GM19035 (cell line): ENCODE results near the gene FCRL6.
A peak's percentile ranks its signal among the peaks of the same experiment; 100 is the strongest.

Source experiments
- ATAC-seq: cut with Tn5 transposase; IDR thresholded peaks from one replicate; pipeline ENCODE4 v1.9.1; 2021; ENCODE audit not compliant: unreplicated experiment

FCRL6 gene, protein sequence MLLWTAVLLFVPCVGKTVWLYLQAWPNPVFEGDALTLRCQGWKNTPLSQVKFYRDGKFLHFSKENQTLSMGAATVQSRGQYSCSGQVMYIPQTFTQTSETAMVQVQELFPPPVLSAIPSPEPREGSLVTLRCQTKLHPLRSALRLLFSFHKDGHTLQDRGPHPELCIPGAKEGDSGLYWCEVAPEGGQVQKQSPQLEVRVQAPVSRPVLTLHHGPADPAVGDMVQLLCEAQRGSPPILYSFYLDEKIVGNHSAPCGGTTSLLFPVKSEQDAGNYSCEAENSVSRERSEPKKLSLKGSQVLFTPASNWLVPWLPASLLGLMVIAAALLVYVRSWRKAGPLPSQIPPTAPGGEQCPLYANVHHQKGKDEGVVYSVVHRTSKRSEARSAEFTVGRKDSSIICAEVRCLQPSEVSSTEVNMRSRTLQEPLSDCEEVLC

DNA sequence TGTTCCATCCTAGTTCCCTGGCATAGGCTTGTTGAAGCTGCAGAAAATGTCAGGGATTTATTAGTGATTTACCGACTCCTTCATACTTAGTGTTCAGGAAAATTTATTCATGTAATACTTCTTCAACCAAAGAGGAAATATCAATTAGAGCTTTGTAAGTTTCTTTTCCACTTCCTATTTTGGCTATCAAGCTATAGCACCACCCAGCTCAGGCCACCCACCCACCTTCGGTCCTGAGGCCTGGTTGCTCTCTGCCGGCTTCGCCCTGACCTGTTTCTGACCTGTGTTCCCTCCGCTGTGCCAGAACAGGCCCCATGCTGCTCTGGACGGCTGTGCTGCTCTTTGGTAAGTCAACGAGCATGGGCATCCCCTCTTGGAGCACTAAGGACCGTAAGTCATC lies at the start of gene FCRL6:
Gene FCRL6, plus strand, starts transcription at position 250 of the 400 bp plus-strand sequence. Its CDS starts 65 bp downstream, at position 315.
- ATAC-seq, result no peak

DNA sequence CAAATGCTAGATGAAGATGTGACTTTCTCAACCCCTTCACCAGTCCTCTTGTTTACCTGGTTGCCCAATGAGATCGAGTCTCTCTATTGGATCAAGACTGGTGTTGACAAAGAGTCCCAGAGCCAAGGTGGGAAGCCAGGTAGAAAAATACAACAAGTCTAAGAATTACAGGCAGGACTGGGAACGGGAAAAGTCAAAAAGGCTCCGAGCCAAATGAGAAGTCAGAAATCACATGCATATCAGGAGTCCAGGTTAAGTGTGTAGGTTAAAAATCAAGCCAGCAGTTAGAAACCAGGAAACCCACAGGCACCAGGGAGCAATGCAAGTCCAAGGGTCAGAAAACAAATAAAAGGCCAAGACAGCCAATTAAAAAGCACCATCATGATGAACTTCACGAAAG lies 48.8 kb upstream of the FCRL6 start:
- ATAC-seq, result no peak

DNA sequence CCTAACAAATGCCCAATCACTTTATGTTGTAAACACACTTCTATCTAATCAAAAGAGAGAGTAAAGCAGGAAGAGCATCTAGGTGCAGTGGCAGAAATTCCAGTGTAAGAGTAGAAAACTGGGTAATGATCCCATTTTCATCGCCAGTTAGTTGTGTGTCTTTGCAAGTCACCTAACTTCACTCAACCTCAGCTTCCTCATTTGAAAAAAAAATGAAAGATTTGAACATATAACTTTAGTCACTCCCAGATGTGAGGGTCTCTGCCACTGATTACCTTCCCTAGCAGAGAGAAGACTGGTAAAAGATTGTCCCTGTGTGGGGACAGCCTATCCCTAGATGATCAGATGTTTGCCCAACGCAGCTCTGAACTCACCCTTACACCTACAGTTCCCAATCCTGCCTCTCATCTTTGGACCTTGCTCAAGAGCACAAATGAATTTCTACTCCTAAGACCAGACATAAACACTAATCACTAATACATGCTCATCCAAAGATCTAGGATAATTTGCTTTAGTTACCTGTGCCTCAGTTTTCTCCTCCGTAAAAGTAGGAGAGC lies 46.6 kb upstream of the FCRL6 start:
- no peak for ATAC-seq

DNA sequence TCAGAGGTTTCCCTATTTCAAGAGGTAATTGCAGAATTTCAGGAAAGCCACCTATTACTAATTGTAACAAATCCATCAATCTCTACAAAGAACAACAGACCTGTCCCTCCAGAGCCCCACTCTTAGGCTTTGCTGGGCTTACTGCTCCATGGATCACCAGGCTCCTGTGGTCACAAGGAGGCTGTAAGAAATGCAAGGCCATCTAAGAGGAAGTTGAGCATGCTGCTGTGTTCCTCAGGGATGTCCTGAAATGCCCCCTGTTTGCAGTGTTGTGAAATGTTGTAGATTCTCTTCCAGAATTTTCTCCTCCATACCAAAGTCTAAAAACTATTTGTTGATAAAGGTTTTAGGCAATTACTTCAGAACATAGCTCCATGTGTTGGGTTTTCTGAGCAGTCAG lies 45.8 kb upstream of the FCRL6 start:
- ATAC-seq, result no peak

DNA sequence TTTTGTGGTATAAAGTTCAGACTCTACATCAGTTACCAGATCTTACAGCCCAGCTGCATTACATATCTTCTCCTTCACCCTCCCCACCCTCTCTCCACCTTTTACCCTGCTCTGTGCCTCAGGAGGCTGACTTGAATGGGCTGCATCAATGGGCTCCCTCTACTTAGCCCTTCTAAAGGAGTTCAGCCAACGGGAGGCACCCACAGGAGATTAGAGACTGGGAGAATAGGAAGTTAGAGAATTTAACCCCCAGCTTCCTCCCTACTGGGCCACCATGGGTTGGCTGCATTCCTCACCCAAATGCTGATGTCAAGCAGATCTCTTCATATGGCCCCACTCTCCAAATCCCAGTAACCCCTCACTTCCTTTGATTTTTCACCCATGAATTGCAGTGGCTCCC lies 38.5 kb upstream of the FCRL6 start:
- no peak for ATAC-seq

DNA sequence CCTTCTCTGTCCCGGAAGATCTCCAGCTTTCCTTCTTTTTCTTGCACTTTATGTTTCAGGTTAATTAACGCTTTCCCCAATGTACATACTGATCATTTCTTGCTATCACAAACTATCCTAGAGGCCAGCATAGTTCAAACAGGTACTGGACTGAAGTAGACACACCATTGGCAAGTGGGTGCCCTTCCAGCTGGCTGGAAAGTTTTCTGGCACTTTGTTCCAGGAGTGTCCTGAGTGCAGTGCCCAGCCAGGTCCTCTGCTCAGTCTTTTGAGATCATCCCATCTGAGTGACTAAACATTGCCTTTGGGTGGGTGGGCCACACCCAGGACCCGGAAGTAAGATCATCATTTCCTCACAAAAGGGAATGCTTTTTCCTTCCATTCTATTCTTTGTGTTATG lies 36.4 kb upstream of the FCRL6 start:
- no peak for ATAC-seq

DNA sequence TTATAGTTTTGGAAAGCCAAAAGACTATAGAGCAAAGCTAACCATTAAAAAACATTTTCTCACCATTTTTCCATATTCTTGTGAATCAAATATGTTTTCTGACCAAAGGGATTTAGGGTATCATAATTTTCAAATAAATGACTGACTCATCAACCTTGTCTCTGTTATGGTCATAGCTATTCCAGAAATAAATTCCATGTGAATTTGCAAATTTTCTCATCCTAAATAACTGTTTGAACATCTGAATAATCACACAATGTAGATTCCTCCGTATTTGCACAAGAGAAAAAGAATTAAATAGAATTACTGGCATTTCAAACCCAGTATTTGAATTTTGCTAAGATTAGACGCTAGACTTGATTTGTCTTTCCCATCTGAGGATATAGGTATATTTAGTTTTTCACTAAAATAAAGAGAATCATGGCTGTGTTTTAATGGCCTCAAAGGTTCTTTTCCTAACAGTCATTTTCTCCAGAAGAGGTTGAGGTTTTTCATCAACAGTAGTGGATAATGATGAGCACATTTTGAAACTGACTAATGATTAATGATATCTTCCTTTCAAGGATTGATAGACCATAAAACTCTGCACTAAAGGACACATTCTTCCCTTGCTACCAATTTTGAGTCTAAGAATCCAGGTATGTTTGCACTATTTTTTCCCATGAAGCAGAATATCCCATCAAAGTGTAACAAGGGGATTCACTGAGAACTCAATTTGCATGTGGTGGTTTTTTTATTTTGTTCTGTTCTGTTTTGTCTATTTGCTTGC lies 30.8 kb upstream of the FCRL6 start:
- ATAC-seq, result no peak

DNA sequence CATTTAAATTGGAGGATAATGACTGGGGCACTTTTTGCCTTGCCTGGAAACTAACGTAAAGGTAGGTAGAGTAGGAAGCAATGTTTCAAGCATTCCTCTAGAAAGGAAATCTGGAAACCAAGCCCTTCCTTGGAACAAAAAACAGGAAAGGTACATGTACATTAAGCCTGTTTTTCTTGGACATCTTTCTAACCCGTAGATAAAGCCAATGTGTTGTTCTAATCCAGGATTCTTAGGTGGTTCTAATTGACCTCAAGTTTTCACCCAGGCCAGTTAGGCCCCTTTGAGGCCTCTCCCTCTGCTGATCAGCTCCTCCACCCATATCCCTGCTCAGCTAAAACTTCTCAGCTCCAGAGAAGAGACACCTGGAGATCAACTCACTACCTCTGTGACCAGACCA lies 27.7 kb upstream of the FCRL6 start:
- no peak for ATAC-seq

DNA sequence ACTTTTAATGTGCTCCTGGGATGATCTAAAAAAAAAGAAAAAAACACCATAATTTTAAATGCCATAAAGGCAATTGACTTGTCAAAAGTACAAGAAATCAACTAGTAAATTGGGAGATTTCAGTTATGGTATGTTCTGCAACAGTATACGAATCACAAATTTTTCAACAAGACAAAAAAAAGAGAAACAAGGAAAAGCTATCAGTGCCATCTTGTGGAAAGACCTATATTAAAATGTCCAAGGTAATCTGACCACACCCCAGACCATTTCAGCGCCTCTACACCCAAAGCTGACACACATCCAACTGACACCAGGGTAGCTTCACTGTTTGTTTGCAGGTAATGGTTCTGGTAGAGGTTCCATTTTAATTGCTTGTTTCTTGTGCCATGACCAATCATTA lies 26.4 kb upstream of the FCRL6 start:
- ATAC-seq, result no peak

DNA sequence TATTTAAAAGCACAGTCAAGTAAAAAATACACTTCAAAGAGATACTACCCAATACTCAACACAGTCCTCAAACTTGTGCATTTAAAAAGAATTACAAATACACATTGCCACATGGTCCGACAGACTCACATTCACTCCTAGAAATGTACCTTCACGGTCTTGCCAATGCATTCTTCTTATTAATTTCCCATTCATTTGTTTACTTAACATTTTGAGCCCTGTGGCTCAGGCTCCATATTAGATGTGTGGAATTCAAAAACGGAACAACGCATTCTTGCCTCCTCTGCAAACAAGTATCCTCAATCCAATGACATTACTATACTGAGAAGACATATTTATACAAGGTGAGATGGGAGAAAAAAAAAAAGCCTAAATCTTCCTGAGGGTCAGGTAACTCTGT lies 23.9 kb upstream of the FCRL6 start:
- no peak for ATAC-seq

DNA sequence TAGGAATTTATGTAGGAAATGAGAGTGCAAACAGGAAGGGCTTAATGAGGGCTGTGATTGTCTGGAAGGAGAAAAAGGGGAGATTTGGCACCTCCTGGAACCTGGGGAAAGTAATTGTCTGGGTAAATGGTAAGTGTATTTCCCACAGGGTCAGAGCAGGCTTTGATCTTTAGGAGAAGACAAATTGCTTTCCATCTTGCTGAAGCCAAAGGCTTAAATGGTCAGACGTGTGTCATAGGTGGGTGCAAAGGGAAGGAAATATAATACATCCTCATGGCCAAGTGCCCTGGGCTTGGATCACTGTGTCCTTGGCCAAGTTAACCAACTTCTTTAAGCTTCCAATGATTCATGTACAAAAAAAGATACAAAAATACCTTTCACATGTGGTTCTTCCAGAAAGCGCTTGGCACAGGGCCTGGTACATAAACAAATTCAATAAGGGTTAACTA lies 22.7 kb upstream of the FCRL6 start:
- ATAC-seq, result no peak

DNA sequence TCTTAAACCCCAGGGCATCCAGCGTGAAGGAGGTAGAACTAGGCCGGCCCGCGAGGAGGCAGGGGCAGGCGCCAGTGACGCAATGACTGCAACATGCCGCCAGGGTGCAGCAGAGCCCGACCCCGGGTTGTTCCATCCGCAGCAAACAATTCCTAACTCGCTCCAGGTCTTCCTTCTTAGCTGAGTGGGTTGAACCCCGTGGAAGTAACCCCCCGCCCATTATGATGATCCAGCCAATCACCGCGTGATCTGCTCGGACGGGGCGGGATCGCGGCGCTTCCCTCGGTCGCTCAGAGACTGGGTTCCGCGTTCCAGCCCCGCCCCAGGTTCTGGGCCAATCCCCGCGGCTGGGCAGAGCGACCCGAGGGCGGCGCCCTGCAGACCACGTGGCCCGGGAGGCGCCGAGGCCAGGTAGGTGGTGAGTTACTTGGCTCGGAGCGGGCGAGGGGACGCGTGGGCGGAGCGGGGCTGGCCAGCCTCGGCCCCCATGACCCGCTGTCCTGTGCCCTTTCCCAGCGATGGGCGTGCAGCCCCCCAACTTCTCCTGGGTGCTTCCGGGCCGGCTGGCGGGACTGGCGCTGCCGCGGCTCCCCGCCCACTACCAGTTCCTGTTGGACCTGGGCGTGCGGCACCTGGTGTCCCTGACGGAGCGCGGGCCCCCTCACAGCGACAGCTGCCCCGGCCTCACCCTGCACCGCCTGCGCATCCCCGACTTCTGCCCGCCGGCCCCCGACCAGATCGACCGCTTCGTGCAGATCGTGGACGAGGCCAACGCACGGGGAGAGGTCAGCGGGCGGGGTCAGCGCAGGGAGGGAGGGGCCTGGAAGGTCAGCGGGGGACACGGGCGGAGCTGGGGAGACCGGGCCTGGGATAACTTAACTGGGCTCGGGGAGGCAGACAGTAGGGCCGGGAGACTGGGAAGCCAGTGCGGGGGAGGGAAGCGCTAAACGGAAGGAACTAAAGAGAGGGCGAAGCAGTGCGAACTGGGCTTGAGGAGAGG lies 21.3 kb upstream of the FCRL6 start, which contains the start of gene DUSP23:
Gene DUSP23, plus strand, starts transcription at position 380 of the 1,000 bp plus-strand sequence. Its CDS starts 139 bp downstream, at position 519.
- ATAC-seq, result peak; percentile 98

DNA sequence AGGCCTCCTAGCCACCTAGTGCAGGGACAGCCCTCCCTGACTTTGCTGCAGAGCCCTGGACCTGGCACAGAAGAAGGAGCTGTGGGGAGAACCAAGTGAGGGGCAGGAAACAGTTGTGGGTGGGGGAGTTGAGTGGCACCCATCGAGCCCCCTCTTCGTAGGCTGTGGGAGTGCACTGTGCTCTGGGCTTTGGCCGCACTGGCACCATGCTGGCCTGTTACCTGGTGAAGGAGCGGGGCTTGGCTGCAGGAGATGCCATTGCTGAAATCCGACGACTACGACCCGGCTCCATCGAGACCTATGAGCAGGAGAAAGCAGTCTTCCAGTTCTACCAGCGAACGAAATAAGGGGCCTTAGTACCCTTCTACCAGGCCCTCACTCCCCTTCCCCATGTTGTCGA lies 20.2 kb upstream of the FCRL6 start:
- ATAC-seq, result no peak

DNA sequence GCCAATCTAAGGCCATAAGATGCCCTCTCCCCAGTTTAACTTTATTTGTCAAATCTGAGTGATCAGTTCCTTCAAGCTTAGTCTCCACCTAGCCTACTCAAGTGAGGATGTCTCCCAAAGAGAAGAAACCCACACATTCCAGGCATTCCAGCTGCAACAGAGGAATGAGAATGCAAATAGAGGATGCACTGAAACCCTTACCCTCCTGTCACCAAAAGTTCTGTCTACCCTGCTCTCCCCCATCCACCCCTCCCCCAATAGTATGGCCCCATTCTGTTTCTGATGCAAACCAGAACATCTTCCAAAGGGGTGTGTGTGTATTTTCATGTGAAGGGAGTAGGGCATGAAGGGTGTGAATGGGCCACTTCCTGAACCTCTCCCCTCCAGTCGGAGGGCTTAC lies 18.4 kb upstream of the FCRL6 start:
- no peak for ATAC-seq

DNA sequence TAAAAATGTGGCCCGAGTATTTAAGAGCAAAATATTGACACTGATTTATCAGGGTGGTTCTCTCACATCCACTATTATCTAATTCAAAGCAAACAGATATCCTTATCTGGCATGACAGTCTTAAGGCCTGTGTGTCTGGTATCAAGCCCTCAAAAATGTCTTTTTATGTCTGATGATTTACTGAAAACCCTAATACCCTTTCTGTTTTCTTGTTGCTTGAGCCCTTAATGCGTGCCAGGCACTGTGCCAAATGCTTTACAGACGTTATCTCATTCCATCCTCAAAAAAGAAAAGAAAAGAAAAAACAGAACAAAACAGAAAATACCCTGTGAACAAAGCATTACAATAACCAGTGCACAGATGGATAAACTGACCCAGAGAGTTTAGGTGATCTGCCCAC lies 15.7 kb upstream of the FCRL6 start:
- ATAC-seq, result no peak

DNA sequence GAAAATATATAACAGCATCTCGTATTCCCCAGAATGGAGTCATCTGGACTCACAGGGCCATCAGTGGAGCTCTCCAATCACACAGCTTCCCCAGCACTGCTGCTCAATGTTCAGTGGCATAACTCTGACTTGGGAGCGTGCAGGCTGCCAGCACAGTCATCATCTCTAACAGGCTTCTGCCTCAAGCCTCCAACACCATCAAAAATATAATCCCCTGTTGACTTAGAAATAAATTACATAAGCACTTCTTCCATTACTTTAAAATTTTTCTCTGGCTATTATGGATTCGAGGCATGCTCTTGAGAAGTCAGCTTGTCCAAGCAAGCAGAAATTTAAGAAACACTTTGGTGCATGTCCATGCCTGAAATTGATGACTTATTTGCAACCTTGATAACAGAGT lies 15.2 kb upstream of the FCRL6 start:
- no peak for ATAC-seq

DNA sequence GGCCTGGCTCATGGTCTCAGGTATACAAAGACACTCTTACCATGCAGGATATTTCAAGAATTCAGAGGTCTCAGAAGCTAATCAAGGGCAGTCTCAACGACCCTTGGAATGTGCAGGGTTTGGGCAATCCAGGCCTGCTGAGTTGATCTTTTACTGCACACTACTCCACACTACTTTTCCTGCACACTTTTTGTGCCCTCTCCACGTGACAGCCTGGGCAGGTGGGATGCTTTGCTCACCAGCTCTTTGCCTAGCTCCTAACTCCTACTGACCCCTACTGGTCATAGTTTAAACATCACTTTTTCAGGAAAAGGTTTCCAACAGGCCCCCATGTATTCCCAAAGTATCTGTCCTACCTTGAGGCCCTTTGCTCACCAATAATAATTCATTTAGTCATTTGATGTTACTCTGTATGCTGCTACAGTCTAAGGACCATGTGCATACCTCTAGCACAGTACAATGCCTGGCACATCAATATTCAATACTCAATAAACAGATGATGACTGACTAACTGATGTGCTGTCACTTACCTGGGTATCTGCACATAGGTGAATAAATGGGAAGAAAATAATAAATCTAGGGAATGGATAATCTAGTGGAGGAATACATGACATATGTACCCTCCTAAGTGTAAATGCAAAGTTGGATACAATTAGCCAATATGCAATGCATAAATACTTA lies 11.8 kb upstream of the FCRL6 start:
- ATAC-seq, result no peak

DNA sequence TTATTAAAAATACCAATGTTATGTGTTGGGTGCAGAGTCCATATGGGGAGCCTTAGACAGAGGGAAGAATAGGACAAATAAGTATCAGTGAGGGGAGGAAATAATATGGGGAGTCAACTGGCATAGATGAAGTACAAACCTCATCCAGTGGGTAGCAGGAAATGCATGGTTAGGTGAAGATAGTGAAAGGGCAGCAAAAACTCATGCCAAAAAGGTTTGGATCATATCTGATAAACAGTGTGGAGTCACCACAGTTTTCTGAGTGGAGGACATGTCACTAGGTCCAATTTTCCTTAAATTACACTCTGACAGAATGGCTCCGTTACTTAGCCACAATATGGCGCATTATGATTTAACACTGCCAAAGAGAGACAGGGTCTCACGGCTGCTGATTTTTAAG lies 11.1 kb upstream of the FCRL6 start:
- ATAC-seq, result no peak

DNA sequence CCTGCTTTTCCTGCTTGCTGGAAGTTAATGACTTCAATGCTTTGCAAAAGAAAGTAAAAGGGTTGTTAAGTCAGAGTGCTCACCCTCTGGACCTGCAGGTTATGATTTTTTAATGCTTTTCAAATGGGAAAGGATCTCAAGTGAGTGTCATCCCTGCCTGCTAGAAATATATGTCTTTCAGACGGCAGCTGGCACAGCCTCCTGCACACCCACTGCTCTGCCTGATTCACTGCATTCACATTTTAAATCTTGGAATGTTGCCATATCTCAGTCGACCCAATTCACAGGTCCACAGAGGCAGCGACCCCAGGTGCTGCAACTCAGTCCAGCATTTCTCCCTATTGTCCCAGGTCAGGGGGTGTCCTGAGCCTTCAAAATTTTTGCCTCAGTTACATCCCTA lies 10.7 kb upstream of the FCRL6 start:
- ATAC-seq, result no peak

DNA sequence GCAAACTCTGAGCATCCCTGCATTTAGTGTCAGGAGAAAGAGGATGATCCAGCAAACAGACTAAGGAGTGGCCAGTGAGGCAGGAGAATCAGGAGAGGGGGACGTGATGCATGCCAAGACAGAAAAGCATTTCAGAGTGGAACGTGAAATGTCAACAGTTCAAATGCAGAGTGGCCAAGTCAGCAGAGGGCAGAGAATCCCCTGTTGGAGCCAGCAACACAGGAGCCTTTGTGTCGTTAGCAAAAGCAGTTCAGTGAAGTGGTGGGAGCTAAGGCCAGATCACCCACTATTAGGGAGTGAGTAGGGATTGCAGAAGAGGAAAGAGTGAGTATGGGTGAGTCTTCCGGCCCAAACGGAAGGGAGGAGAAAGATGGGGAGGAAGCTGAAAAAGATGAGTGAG lies 6.6 kb upstream of the FCRL6 start:
- no peak for ATAC-seq
